Measurements from ENCODE around the gene HOXC12.

HOXC12 gene

GRCh38 chr12:53998110-53998899, 43.6 kb downstream of the HOXC12 start:
- no peak for DNase-seq

DNA sequence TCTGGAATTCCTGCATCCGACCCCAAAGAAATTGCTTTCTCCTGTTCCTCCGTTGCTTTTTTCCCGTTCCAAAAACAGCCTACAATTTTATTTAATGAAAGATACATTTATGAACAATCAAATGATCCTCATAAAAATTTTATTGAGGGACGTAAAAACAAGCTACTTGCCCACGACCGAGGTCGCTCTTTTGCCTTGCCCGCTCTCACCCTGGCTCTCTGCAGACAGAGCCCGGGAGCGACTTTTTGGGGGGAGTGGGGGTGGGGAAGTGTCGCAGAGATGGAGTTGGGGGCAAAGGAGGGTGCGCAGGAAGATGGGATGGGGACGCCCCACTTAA, 44.2 kb downstream of the HOXC12 start:
- DNase-seq = no peak

GRCh38 chr12:53999559-54000115, 44.9 kb downstream of the HOXC12 start:
- DNase-seq = peak; percentile 96

DNA sequence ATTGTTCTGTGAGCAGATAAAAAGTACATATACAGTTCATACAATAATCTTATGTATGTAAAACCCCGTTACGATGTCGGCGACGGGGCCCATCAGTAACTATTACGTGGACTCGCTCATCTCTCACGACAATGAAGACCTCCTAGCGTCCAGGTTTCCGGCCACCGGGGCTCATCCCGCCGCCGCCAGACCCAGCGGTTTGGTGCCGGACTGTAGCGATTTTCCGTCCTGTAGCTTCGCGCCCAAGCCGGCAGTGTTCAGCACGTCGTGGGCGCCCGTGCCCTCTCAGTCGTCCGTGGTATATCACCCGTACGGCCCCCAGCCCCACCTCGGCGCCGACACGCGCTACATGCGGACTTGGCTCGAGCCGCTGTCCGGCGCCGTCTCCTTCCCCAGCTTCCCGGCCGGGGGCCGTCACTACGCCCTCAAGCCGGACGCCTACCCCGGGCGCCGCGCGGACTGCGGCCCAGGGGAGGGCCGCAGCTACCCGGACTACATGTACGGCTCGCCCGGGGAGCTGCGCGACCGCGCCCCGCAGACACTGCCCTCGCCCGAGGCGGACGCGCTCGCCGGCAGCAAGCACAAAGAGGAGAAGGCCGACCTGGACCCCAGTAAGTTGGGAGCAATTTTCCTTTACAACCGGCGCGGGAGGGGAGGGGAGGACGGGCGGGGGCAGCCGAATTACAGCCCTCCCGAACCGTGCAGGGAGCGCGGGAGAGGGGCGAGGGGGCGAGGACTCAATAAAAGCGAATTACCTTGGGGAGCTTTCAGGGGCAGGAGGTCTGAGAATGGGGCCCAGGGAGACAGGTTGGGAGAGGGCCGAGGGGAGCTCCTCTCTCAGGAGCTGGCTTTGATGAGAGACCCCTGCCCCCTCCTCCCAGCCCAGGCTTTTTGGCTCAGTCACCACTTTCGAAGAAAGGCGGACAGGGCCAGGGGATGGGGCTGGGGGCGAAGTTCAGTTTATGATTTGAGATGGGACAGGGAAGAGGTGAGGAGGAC, 45.7 kb downstream of the HOXC12 start, which contains the start of gene HOXC9:
Gene HOXC9 (plus strand): TSS at position 46 of the 999 bp plus-strand sequence. CDS start 28 bp downstream, at position 74.
- peak; percentile 81 for DNase-seq

- peak; percentile 43 for DNase-seq
Measured at GRCh38 chr12:54001283-54002187, 46.8 kb downstream of the HOXC12 start.

DNA sequence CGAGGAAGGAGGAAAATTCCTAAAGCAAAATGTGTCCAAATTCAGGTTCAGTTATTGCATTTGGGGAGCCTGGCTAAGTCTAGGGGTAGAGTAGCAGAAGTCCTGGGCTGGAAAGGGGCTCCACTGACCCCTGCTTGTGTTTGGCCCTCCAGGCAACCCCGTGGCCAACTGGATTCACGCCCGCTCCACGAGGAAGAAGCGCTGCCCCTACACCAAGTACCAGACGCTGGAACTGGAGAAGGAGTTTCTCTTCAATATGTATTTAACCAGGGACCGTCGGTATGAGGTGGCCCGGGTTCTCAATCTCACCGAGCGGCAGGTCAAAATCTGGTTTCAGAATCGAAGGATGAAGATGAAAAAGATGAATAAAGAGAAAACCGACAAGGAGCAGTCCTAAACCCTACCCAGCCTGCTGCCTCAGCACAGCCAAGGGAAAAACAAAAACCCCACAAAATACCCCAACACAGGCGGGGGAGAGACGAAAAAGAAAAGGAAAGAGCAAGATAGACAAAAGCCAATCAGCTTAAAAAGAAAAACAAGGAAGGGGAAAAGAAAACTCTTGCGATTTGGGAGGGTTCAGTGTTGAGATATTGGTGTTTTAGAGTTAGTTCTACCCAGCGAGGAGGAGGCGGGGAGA, 47.7 kb downstream of the HOXC12 start:
- DNase-seq = no peak

GRCh38 chr12:54002915-54003389, 48.2 kb downstream of the HOXC12 start:
- no peak for DNase-seq

DNA sequence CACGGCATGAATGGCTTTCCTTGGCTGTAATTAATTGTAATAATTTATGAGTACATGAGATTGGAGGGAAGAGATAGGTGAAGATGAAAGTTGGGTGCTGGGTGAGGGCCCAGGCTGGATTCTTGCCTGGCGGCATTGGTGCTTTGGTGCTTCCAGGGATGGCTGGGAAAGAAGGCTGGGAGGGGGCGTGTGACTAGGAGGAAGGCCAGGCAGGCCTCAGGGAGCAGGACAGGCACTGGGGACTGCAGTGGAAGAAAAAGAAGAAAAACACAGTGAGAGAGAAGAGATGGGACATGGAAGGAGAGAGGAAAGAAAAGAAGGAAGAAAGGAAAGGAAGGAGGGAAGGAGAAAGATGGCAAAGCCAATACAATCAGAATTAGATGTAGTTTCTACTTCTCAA, 48.9 kb downstream of the HOXC12 start:
- DNase-seq = no peak

- no peak for DNase-seq
Measured at GRCh38 chr12:54004063-54004840, 49.5 kb downstream of the HOXC12 start.

- DNase-seq = no peak
Measured at GRCh38 chr12:54004841-54005530, 50.3 kb downstream of the HOXC12 start.

GRCh38 chr12:54005531-54005852, 50.8 kb downstream of the HOXC12 start:
- DNase-seq = no peak

GRCh38 chr12:54005853-54006558, 51.3 kb downstream of the HOXC12 start:
- DNase-seq = peak; percentile 85

DNA sequence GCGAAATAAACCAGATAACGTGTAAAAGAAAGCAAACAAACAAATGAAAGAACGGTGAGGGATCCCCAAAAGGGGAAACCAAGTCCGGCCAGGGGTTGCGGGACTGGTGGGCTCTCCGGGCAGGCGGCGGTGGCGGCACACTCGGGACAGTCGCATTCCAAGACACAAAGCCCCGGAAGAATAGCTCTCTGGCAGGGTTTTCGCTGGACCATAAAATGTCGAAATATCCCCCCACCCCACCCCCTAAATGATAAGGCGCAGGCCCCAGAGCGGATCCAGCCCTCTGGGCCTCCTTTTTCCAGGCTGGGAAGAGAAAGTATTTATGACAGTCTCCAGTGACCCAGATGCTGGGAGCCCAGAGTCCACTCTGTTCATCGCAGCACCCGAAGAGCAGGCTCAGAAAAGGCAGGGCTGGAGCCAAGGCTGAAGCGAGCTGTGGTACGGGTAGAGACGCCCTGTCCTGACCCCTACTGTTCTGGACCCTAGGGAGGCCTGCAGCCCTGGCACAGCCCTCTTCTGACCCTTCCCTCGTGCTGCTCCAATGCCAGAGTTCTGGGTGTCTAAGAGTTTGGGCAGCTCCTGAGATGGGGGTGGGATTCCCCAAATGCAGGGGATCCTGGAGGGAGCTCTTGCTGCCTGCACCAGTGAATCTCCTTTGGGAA, 52.0 kb downstream of the HOXC12 start:
- DNase-seq = no peak

DNA sequence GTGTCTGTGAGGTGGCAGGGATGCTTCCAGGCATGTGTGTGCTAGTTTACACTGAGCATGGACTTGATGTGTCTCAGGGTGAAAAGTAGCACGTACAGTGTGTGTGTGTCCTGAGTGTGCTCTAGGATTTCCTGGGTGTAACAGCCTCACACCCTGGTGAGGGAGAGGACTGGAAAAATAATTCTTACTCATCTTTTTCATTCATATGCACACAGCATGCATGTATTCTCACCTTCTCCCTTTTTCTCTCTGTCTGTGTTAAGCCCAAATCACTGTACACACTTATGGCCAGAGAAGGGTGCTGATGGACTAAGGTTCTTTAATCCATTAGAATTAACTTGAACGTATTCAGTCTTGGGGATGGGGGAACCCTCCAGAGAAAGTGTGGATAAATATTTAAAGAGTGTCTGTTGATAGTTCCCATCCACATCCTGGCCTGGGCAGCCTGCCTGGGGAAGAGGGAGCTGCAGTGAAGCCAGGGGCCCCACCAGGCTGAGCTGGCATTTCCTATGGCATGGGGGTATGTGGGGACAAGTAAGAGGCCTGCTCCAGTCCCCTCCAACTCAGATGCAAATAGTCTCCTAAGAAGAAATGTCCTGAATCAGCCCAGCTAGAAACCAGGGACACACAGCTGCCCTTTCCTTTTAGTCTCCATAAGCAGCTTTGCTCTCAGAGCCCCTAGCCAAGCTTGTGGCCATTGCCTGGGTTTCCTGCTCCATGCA, 53.0 kb downstream of the HOXC12 start:
- no peak for DNase-seq

GRCh38 chr12:54008260-54008552, 53.5 kb downstream of the HOXC12 start:
- DNase-seq = no peak
